GM18498 (cell line): ENCODE results near the gene RNF114.
A peak's percentile ranks its signal among the peaks of the same experiment; 100 is the strongest.
"Not testable (repeated sequence)": the region's sequence is repeated elsewhere in the genome, so short reads cannot be mapped to it uniquely, and the experiment has no call there.

Experiments
- ATAC-seq: cut with Tn5 transposase; IDR thresholded peaks from one replicate; pipeline ENCODE4 v1.9.1; 2021; ENCODE audit warnings: mild to moderate bottlenecking, moderate library complexity; ENCODE audit not compliant: unreplicated experiment

RNF114 gene, protein sequence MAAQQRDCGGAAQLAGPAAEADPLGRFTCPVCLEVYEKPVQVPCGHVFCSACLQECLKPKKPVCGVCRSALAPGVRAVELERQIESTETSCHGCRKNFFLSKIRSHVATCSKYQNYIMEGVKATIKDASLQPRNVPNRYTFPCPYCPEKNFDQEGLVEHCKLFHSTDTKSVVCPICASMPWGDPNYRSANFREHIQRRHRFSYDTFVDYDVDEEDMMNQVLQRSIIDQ

DNA sequence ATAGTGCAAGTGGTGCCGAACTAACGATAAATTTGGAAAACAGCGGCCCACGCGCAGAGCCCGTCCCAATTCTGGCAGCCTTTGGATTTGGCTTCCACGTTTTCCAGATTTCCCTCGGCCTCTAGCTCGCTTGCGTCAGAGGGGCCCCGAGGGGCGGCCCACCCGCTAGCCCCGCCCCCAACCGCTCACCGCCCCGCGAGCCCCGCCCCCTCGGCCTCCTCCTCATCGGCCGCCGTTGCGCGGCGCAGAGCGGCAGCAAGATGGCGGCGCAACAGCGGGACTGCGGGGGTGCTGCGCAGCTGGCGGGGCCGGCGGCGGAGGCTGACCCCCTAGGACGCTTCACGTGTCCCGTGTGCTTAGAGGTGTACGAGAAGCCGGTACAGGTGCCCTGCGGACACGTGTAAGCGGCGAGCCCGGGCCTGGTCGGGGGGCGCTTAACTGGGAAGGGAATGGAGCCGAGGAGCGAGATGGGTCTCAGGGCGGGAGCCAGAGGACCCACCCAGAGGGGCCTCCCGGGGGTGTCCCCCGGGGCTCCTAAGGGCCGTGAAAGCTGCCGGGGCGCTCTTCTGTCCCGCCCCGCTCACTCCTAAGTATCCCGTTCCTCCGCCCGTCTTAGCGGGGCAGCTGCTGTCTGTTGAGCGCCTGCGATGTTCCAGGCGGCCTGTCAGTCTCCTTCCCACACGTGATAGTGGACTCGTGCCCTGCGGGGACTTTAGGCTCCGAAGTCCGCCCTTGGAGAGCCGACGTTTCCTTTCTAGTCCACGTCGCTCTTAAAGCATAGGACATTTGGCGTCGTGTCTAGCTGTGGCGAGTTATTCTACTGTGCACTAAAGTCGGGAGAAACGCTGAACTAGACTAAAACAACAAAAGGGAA lies at the start of gene RNF114:
TSS of gene RNF114 (plus strand) at position 245 of the 874 bp plus-strand sequence. CDS start at position 261, 16 bp downstream.
- peak; percentile 74 for ATAC-seq

GRCh38 chr20:49886571-49887213 lies 49.5 kb upstream of the RNF114 start:
- ATAC-seq = no peak

DNA sequence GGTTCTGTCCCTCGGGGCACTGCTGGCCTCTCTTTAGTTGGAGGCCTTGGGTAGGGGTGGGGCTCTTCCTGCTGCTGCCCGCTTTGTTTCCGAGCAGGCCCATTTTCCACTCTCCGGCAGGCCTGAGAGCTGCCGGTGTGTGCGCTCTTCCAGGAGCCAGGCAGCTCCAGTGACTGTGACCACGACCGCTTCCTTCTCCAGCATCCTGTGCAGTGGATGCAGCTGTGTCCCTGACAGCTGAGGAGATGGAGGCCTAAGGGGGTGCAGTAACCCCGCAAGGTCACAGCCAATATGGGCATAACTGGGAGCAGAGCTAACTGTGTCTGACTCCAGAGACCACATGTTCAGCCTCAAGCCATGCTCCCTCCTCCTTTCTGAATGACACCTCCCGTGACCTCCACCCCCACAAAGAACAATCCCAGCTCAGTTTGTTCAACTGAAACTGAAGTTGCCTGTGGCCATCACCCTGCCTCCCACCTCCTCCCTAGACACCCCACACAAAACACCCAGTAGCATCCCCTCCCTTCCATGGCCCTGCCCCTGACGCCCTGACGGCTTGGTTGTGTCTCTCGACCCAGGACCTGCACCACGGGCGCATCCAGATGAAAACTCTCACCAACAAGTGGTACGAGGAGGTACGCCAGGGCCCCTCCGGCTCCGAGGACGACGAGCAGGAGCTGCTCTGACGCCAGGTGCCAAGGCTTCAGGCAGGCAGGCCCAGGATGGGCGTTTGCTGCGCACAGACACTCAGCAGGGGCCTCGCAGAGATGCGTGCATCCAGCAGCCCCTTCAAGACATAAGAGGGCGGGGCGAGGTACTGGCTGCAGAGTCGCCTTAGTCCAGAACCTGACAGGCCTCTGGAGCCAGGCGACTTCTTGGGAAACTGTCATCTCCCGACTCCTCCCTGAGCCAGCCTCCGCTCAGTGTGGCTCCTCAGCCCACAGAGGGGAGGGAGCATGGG lies 48.7 kb upstream of the RNF114 start:
- no peak for ATAC-seq

- no peak for ATAC-seq
Measured at GRCh38 chr20:49888212-49889000, 47.8 kb upstream of the RNF114 start.

GRCh38 chr20:49889001-49889934 lies 46.9 kb upstream of the RNF114 start:
- ATAC-seq = no peak

GRCh38 chr20:49889935-49890333 lies 46.3 kb upstream of the RNF114 start:
- no peak for ATAC-seq

GRCh38 chr20:49890471-49891361 lies 45.5 kb upstream of the RNF114 start:
- no peak for ATAC-seq

- ATAC-seq = no peak
Measured at GRCh38 chr20:49891476-49892110, 44.6 kb upstream of the RNF114 start.

- no peak for ATAC-seq
Measured at GRCh38 chr20:49892260-49892659, 43.9 kb upstream of the RNF114 start.

DNA sequence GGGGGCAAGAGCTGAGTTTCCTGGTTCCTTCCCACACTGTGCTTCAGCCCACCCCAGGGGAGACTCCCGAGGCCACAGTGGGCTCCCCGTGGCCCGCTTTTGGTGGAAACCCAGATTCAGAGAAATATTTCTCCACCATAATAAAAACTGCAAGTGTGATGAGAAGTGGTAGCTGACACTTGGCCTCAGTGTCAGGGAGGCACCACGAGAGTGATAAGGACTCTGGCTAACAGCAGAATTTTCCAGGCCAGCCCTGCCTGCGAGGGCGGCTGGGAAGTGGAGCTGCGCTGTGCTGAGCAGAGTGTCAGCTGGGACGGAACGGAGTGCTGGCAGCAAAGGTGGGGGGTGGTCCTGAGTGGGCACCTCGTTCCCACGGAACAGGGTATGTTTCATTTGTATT lies 43.4 kb upstream of the RNF114 start:
- ATAC-seq = no peak

- no peak for ATAC-seq
Measured at GRCh38 chr20:49893242-49894072, 42.7 kb upstream of the RNF114 start.

DNA sequence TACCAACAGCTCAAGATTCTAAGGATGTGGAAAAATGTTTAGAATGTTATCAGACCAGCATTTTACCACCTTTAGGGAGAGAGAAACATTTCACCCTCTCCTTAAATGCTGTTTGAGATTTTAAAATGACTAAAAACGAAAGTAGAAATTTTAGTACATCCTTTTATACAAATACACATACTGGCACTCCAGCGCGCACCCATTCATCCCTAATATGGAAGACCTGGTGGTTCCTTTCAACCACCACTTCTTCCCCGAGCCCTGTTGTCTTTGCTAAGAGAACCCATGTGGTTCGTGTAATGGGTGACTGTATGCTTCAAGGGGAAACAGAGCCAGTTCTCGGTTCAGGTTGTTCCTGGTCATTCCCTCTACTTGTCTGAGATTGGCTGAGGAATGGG lies 42.1 kb upstream of the RNF114 start:
- ATAC-seq = no peak

GRCh38 chr20:49895474-49896093 lies 40.6 kb upstream of the RNF114 start:
- ATAC-seq = not testable (repeated sequence)

DNA sequence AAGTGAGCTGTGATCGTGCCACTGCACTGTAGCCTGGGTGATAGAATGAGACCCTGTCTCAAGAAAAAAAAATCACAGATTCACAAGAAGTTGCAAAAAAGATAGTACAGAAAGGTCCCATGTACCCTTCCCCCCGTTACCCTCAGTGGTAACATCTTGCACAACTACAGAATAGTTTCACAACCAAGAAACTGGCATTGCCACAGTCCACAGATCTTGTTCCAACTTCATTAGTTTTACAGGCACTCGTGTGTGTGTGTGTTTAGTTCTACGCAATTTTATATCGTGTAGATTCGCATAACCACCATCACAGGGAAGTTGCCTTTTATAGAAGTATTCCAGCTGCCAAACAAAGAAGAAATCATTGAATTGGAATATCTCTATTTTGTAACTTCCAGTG lies 40.0 kb upstream of the RNF114 start:
- ATAC-seq = no peak

GRCh38 chr20:49899541-49900383 lies 36.4 kb upstream of the RNF114 start:
- ATAC-seq = no peak
